ENCODE results near the gene XPNPEP3.
"Not testable (repeated sequence)": the region's sequence is repeated elsewhere in the genome, so short reads cannot be mapped to it uniquely, and the experiment has no call there.

XPNPEP3 gene

DNA sequence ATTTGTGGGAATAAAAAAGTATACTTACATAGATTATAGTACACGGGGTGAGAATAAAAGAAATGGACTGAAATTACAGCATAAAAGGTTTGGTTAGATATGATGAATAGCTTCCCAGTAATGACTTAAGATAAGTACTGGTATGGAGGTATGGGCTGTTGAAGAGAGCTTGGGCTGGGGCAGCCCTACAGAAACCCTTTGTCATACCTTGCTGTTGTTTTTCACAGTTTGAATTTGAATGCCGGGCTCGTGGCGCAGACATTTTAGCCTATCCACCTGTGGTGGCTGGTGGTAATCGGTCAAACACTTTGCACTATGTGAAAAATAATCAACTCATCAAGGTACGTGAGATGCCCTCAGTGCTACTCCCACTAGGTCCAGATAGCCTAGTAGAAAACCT lies 51.9 kb downstream of the XPNPEP3 start:
- no peak overlapping the region for H3K4me3 ChIP-seq (ENCODE audit: control insufficient read depth, low read depth, low read length)
- TF ChIP-seq, protein P1, sequence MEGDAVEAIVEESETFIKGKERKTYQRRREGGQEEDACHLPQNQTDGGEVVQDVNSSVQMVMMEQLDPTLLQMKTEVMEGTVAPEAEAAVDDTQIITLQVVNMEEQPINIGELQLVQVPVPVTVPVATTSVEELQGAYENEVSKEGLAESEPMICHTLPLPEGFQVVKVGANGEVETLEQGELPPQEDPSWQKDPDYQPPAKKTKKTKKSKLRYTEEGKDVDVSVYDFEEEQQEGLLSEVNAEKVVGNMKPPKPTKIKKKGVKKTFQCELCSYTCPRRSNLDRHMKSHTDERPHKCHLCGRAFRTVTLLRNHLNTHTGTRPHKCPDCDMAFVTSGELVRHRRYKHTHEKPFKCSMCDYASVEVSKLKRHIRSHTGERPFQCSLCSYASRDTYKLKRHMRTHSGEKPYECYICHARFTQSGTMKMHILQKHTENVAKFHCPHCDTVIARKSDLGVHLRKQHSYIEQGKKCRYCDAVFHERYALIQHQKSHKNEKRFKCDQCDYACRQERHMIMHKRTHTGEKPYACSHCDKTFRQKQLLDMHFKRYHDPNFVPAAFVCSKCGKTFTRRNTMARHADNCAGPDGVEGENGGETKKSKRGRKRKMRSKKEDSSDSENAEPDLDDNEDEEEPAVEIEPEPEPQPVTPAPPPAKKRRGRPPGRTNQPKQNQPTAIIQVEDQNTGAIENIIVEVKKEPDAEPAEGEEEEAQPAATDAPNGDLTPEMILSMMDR (IDR thresholded peaks at IDR 0.05; ENCODE audit: control insufficient read depth, insufficient read depth, low read depth, low read length, missing control alignments), result no peak
- DNase-seq (ENCODE audit: low read depth), result no peak

- no peak for DNase-seq (ENCODE audit: low read depth)
- H3K4me3 ChIP-seq (ENCODE audit: control insufficient read depth, low read depth, low read length), result no peak overlapping the region
- TF ChIP-seq, protein P1 (IDR thresholded peaks at IDR 0.05; ENCODE audit: control insufficient read depth, insufficient read depth, low read depth, low read length, missing control alignments), result no peak
Measured at GRCh38 chr22:40911772-40912171, 54.8 kb downstream of the XPNPEP3 start.

DNA sequence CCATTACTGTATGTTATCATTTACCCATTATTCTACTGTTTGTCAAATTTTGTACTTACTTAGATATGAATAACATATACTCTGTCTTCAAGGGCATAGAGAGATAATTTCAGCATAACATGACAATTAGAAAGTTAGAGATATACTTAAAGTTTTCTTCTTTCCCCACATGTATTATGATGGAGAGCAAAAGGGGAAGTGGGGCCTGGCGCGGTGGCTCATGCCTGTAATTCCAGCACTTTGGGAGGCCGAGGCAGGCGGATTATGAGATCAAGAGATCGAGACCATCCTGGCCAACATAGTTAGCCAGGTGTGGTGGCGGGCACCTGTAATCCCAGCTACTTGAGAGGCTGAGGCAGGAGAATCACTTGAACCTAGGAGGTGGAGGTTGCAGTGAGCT lies 56.0 kb downstream of the XPNPEP3 start:
- not testable (repeated sequence) for H3K4me3 ChIP-seq (ENCODE audit: control insufficient read depth, low read depth, low read length); DNase-seq (ENCODE audit: low read depth)

GRCh38 chr22:40919446-40919845 lies 62.5 kb downstream of the XPNPEP3 start:
- TF ChIP-seq, protein P1 (IDR thresholded peaks at IDR 0.05; ENCODE audit: control insufficient read depth, insufficient read depth, low read depth, low read length, missing control alignments), result no peak
- H3K4me3 ChIP-seq (ENCODE audit: control insufficient read depth, low read depth, low read length), result no peak overlapping the region
- DNase-seq (ENCODE audit: low read depth), result peak; percentile 35

- DNase-seq (ENCODE audit: low read depth), result peak; percentile 10
- TF ChIP-seq, protein P1 (IDR thresholded peaks at IDR 0.05; ENCODE audit: control insufficient read depth, insufficient read depth, low read depth, low read length, missing control alignments), result no peak
Measured at GRCh38 chr22:40920526-40920925, 63.6 kb downstream of the XPNPEP3 start.

DNA sequence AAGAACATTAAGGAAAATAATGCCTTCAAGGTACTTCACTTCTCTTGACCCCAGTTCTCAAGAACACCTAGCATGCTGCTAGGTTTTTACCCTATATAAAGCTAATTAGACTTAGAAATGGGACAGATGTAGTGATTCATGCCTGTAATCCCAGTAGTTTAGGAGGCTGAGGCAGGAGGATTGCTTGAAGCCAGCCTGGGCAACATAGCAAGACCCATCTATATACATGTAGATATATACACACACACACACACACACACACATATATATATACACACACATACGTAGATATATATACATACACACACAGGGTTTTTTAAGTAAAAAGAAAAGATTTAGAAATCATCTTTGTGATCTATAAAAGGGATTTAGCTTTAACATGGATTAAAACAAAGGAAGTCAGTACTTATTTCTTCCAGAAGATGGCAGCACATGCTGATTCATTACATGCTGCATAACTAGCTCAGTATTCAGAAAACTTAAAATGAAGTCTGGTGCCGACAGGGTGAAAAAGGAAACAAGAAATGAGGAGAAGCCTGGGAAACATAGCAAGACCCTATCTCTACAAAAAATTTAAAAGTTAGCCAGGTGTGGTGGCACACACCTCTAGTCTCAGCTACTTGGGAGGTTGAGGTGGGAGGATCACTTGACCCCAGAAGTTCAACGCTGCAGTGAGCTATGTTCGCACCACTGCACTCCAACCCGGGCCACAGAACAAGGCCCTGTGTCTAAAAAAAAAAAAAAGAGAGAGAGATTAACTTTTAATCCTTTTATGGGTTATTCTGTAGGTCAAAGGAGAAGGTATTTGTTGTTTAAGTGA lies 65.7 kb downstream of the XPNPEP3 start:
- DNase-seq (ENCODE audit: low read depth), result peak; percentile 29
- TF ChIP-seq, protein P1 (IDR thresholded peaks at IDR 0.05; ENCODE audit: control insufficient read depth, insufficient read depth, low read depth, low read length, missing control alignments), result peak; percentile 55
- no peak overlapping the region for H3K4me3 ChIP-seq (ENCODE audit: control insufficient read depth, low read depth, low read length)

More at GRCh38 chr22:40920526-40920925, 63.6 kb downstream of the XPNPEP3 start:
- no peak overlapping the region for H3K4me3 ChIP-seq (ENCODE audit: control insufficient read depth, low read depth, low read length)

- TF ChIP-seq, protein P1 (IDR thresholded peaks at IDR 0.05; ENCODE audit: control insufficient read depth, insufficient read depth, low read depth, low read length, missing control alignments), result no peak
- no peak for DNase-seq (ENCODE audit: low read depth)
Measured at GRCh38 chr22:40928657-40929056, 71.7 kb downstream of the XPNPEP3 start.

More at GRCh38 chr22:40928657-40929056, 71.7 kb downstream of the XPNPEP3 start:
- no peak overlapping the region for H3K4me3 ChIP-seq (ENCODE audit: control insufficient read depth, low read depth, low read length)

All from AG09309 (cell line).